Esophagus squamous epithelium (tissue), 5 donors: Measurements from ENCODE around the gene SLIT1. TPM values are rescaled to one million over a fixed set of nuclear protein-coding genes. Genes with fewer than 3 reads are reported as not detected.

ENCODE experiments used
- DNase-seq: peaks from one replicate; lab custom pipeline; 2025; lab: John Stamatoyannopoulos, UW
- H3K27ac ChIP-seq, 4 donors: fragments of 200-600 bp; sonication (generic); one replicate each; pipeline ENCODE4 v1.5.1; 2016 to 2019; ENCODE audit warnings: mild to moderate bottlenecking in 1 of 4
- H3K27me3 ChIP-seq, 4 donors: fragments of 200-600 bp; sonication (generic); 1 replicate in 3 of 4; 2 replicates in 1 of 4; pipeline versions ENCODE4 v1.5.1 to v1.6.0; 2017 to 2021; ENCODE audit warnings: antibody characterized with exemption in 1 of 4
- H3K36me3 ChIP-seq, 3 donors: fragments of 200-600 bp; sonication (generic); one replicate each; pipeline ENCODE4 v1.5.1; 2016 to 2019
- H3K4me1 ChIP-seq, 3 donors: fragments of 200-600 bp; sonication (generic); one replicate each; pipeline ENCODE4 v1.5.1; 2017 to 2019
- H3K4me3 ChIP-seq, 4 donors: fragments of 200-600 bp; sonication (generic); 1 replicate in 3 of 4; 2 replicates in 1 of 4; pipeline ENCODE4 v1.5.1; 2016 to 2019; ENCODE audit warnings: mild to moderate bottlenecking in 2 of 4, moderate library complexity in 1 of 4
- H3K9me3 ChIP-seq, 3 donors: fragments of 200-600 bp; sonication (generic); one replicate each; pipeline ENCODE4 v1.5.1; 2016 to 2019
- CTCF ChIP-seq, 6 experiments: fragments of 450-650 bp in 4 of 6; fragments of 200-600 bp in 2 of 6; sonication (generic) in 2 of 6; IDR thresholded peaks; one replicate each; pipeline ENCODE4 v1.5.1; 2016 to 2019; ENCODE audit warnings: antibody characterized with exemption in 6 of 6, mild to moderate bottlenecking in 4 of 6, moderate library complexity in 4 of 6
- POLR2A ChIP-seq, 4 donors: fragments of 450-650 bp; IDR thresholded peaks; one replicate each; pipeline ENCODE4 v1.6.1; 2017; ENCODE audit warnings: antibody characterized with exemption in 4 of 4, mild to moderate bottlenecking in 4 of 4, moderate library complexity in 3 of 4
- WGBS, 2 donors: methylation state at CpG; one replicate each; pipeline ENCODE4 v1.1.5; 2018; 5-methylcytosine and 5-hydroxymethylcytosine counted together
- intact Hi-C: fragments of 100-400 bp; cut with DNase I; formaldehyde crosslinking; loops from one replicate; pipeline ENCODE4 v1.15.0; 2022
- total RNA-seq, 4 donors: library from RNA; depleted of rRNA; stranded (reverse); fragments of >200 nt; gene quantifications; one replicate each; pipeline ENCODE4 v1.1.0, GENCODE V29; 2016
- donor health status: DM: yes; HTN: yes; CAD: no.

Gene SLIT1
- total RNA-seq, 4 donors from 2014 or later: not detected

DNA sequence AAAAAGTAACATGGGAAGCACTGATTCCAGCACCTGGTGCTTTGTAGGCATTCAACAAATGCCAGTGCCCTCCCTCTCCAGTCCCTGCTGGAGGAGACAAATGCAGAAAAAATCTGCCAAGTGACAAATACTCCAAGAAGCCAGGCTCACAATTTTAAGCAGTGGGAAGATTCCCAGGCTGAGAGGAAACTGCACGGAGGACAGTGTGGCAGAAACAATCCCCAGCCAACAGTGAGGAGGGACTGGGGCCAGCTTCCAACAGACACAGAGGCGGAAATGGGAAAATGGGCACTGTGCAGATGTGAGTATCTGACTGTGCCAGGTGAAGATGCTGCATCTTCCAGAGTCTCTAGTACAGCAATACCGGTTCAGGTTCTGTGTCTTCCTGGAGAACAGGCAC, 106.3 kb downstream of the SLIT1 start:
- TF ChIP-seq POLR2A (IDR thresholded peaks at IDR 0.05): no peak
- TF ChIP-seq CTCF (IDR thresholded peaks at IDR 0.05): no peak
- Histone ChIP-seq H3K27ac (no peak overlapping the region), H3K4me1 (no peaks in the 10 kb centered on the region), H3K36me3 (no peaks in the 10 kb centered on the region), H3K27me3 (peaks cover 0 to 99% (median 0%) of the 10 kb centered on the region in 4 donors), H3K4me3 (no peak overlapping the region), H3K9me3 (no peaks in the 10 kb centered on the region)
- WGBS, 2 donors: 40 to 54% methylated on average over 3 of the region's 3 CpGs
- DNase-seq: no peak
- intact Hi-C loops: loop anchor here (10.0 kb wide), 1 partner anchor 125 kb away; no protein-coding TSS in a partner anchor

DNA sequence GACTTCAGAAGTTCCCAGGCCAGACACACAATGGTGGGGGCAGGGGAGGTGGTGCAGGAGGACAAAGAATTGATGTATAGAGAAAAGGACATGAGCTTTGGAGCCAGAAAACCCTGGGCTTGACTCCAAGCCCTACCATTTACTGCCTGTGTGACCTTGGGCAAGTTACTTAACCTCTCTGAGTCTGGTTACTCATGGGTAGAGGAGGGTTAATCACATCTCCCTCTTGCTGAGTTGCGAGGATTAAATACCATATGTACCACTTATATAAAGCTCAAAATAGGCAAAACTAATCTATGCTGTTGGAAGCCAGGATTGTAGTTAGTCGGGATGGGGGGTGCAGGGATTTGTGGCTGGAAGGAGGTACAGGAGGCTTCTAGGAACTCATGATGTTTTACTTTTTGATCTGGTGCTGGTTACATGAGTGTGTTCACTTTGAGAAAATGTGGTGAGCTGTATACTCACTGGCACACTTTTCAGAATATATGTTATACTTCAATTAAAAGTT, 106.8 kb downstream of the SLIT1 start:
- intact Hi-C loops: loop anchor here (10.0 kb wide), 1 partner anchor 126 kb away; no protein-coding TSS in a partner anchor
- no peaks in the 10 kb centered on the region for H3K4me1 ChIP-seq
- H3K4me3 ChIP-seq: no peak overlapping the region
- TF ChIP-seq CTCF (IDR thresholded peaks at IDR 0.05) (no peak), POLR2A (IDR thresholded peaks at IDR 0.05) (no peak)
- no peak overlapping the region for H3K27ac ChIP-seq
- 57 to 67% methylated on average over 2 of the region's 2 CpGs for WGBS, 2 donors
- peaks cover 0 to 99% (median 0%) of the 10 kb centered on the region in 4 donors for H3K27me3 ChIP-seq
- DNase-seq: no peak
- H3K9me3 ChIP-seq: no peaks in the 10 kb centered on the region
- H3K36me3 ChIP-seq: no peaks in the 10 kb centered on the region

DNA sequence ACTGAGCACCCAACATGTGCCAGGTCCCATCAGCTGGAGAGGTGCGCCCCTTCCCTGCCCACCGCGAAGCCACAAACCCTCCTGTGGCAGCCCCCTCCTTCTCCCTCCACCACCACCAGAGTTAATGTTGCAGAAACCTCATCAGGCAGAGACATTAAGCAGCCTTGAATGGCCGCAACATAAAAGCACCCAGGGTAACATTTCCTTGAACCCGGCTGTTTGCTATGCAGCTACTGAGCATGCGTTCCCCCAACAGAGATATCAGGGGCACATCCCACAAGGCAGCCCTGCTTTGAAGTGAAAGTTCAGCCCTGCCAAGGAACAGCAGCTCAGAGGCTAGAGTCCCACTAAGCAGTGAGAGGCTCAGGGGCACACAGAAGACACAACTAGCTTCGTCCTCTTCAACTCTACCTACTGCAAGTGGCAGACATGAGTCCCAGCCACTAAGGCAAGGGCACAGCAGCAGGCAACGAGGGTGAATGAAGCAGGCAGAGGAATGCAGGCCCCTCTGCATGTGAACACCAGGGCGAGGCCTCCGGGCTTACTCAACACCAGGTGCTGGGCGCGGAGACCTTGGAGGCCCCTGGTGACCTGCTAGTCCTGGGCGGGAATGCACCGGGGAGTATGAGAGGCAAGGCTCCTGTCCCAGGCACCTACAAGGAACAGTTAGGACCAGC, 107.4 kb downstream of the SLIT1 start:
- Histone ChIP-seq H3K36me3 (no peaks in the 10 kb centered on the region), H3K27ac (no peak overlapping the region)
- no peak for DNase-seq

DNA sequence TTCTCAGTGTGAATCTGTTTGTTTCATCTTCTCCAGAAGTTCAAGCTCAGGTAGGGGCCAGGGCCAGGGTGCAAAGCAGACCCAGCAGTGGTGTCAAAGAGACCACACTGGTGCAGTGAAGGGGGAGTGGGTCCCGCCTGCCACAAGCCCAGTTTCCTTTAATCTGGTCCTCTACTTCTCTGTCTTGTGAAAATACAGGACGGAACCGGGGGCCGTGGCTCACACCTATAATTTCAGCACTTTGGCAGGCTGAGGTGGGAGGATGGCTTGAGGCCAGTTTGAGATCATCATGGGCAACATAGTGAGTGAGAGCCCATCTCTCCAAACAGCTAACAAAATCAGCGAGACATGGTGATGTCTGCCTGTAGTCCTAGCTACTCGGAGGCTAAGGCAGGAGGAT, 109.0 kb downstream of the SLIT1 start:
- H3K4me3 ChIP-seq: no peak overlapping the region
- DNase-seq: no peak
- H3K4me1 ChIP-seq: peaks cover 0 to 3% (median 0%) of the 10 kb centered on the region in 3 donors
- intact Hi-C loops: loop anchor here (10.0 kb wide), 1 partner anchor 128 kb away; no protein-coding TSS in a partner anchor
- TF ChIP-seq CTCF (IDR thresholded peaks at IDR 0.05) (no peak), POLR2A (IDR thresholded peaks at IDR 0.05) (no peak)
- no peak overlapping the region for H3K27ac ChIP-seq
- no peaks in the 10 kb centered on the region for H3K9me3 ChIP-seq
- 60 to 64% methylated on average over 1 to 6 of the region's 6 CpGs for WGBS, 2 donors
- peaks cover 0 to 99% (median 0%) of the 10 kb centered on the region in 4 donors for H3K27me3 ChIP-seq
- no peaks in the 10 kb centered on the region for H3K36me3 ChIP-seq

More for the DNA sequence above, 107.4 kb downstream of the SLIT1 start:
- intact Hi-C loops: loop anchor here (10.0 kb wide), 1 partner anchor 126 kb away; no protein-coding TSS in a partner anchor
- Histone ChIP-seq H3K9me3 (no peaks in the 10 kb centered on the region), H3K4me1 (no peaks in the 10 kb centered on the region), H3K27me3 (peaks cover 0 to 99% (median 0%) of the 10 kb centered on the region in 4 donors), H3K4me3 (no peak overlapping the region)
- TF ChIP-seq CTCF (IDR thresholded peaks at IDR 0.05) (no peak), POLR2A (IDR thresholded peaks at IDR 0.05) (no peak)
- 63 to 83% methylated on average over 9 of the region's 14 CpGs for WGBS, 2 donors

DNA sequence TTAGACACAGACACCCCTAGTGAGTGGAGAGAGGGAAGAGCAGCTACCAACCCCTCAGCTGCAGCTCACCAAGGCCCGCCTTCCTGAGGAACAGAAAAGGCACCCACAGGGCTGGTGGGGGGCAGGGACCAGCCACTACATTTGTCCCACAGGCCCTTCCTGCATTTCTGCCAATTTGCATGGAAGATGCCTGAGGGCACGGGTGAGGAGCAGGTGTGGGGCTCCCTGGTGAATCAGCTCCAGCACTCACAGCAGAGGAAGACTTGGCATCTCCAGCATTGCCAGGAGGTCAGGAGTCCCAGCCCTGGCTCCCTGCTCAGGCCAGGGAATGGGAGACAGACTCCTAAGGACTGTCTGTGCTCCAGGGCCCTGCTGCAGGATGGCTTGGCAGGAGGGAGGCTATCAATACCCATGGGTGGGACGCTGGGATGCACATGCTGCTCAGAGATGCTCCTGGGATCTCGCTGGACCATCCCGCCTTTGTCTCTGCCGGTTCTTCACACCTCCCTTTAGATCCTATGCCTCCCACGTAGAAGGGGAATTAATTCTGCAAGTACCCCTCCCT, 109.7 kb downstream of the SLIT1 start:
- no peaks in the 10 kb centered on the region for H3K9me3 ChIP-seq
- WGBS, 2 donors: 56 to 75% methylated on average over 4 to 6 of the region's 7 CpGs
- no peak for TF ChIP-seq POLR2A (IDR thresholded peaks at IDR 0.05)
- TF ChIP-seq CTCF (IDR thresholded peaks at IDR 0.05): no peak
- H3K36me3 ChIP-seq: no peaks in the 10 kb centered on the region
- intact Hi-C loops: loop anchor here (10.0 kb wide), 1 partner anchor 129 kb away; no protein-coding TSS in a partner anchor
- no peak for DNase-seq
- H3K27ac ChIP-seq: no peak overlapping the region
- H3K4me1 ChIP-seq: peaks cover 0 to 3% (median 0%) of the 10 kb centered on the region in 3 donors
- H3K4me3 ChIP-seq: no peak overlapping the region
- H3K27me3 ChIP-seq: peaks cover 0 to 99% (median 0%) of the 10 kb centered on the region in 4 donors
